H9 (cell line): ENCODE data around the gene DCTN3. TPM values are rescaled to one million over a fixed set of nuclear protein-coding genes. Genes with fewer than 3 reads are reported as not detected.

ENCODE experiments used
- DNase-seq: peaks from one replicate; pipeline ENCODE4 v3.0.0-alpha.2; 2017
- H2AFZ ChIP-seq: one replicate; pipeline ENCODE4 v1.6.1; 2013; ENCODE audit warnings: mild to moderate bottlenecking, low read length, control low read depth, moderate library complexity
- H2AK5ac ChIP-seq: 2 replicates; pipeline ENCODE4 v1.6.1; 2013; ENCODE audit warnings: low read length, control low read depth, mixed read lengths; ENCODE audit not compliant: insufficient read length
- H2BK120ac ChIP-seq: one replicate; pipeline ENCODE4 v1.6.1; 2013; ENCODE audit warnings: low read depth, mild to moderate bottlenecking, low read length, control low read depth, inconsistent platforms; ENCODE audit not compliant: poor library complexity, severe bottlenecking
- H2BK12ac ChIP-seq: 2 replicates; pipeline ENCODE4 v1.6.1; 2013; ENCODE audit warnings: low read length, control low read depth, mixed read lengths, low read depth; ENCODE audit not compliant: insufficient read length
- H2BK15ac ChIP-seq: 2 replicates; pipeline ENCODE4 v1.6.1; 2013; ENCODE audit warnings: low read depth, low read length, control low read depth
- H2BK20ac ChIP-seq: one replicate; pipeline ENCODE4 v1.6.1; 2013; ENCODE audit warnings: low read depth, mild to moderate bottlenecking, low read length, control low read depth, inconsistent platforms; ENCODE audit not compliant: poor library complexity, severe bottlenecking
- H2BK5ac ChIP-seq: 2 replicates; pipeline ENCODE4 v1.6.1; 2013; ENCODE audit warnings: low read length, control low read depth, mixed read lengths; ENCODE audit not compliant: insufficient read length
- H3K14ac ChIP-seq: 2 replicates; pipeline ENCODE4 v1.6.1; 2013; ENCODE audit warnings: low read length, control low read depth; ENCODE audit not compliant: insufficient read depth
- H3K18ac ChIP-seq: 2 replicates; pipeline ENCODE4 v1.6.1; 2013; ENCODE audit warnings: low read depth, mild to moderate bottlenecking, mixed read lengths, low read length, control low read depth; ENCODE audit not compliant: insufficient read length
- H3K23ac ChIP-seq: 2 replicates; pipeline ENCODE4 v1.6.1; 2013; ENCODE audit warnings: low read length, control low read depth, mixed read lengths, low read depth; ENCODE audit not compliant: insufficient read length
- H3K23me2 ChIP-seq: 2 replicates; pipeline ENCODE4 v1.6.1; 2013; ENCODE audit warnings: low read depth, mild to moderate bottlenecking, mixed read lengths, low read length, control low read depth; ENCODE audit not compliant: insufficient read length, poor library complexity, severe bottlenecking
- H3K27ac ChIP-seq: 2 replicates; pipeline ENCODE4 v1.5.1; 2013; ENCODE audit warnings: low read length, control low read depth, mixed read lengths, low read depth; ENCODE audit not compliant: insufficient read length
- H3K27me3 ChIP-seq: 2 replicates; pipeline ENCODE4 v1.6.1; 2013; ENCODE audit warnings: low read length, control low read depth, inconsistent platforms; ENCODE audit not compliant: insufficient read depth
- H3K4ac ChIP-seq: 2 replicates; pipeline ENCODE4 v1.6.1; 2013; ENCODE audit warnings: low read depth, mild to moderate bottlenecking, control low read depth, inconsistent platforms, low read length, moderate library complexity
- H3K4me1 ChIP-seq: 2 replicates; pipeline ENCODE4 v1.6.1; 2013; ENCODE audit warnings: low read length, control low read depth, inconsistent platforms; ENCODE audit not compliant: insufficient read depth
- H3K4me2 ChIP-seq: 2 replicates; pipeline ENCODE4 v1.6.1; 2013; ENCODE audit warnings: low read length, control low read depth, mixed read lengths; ENCODE audit not compliant: insufficient read length, insufficient read depth
- H3K56ac ChIP-seq: 2 replicates; pipeline ENCODE4 v1.6.1; 2013; ENCODE audit warnings: low read depth, mild to moderate bottlenecking, mixed read lengths, low read length, control low read depth; ENCODE audit not compliant: insufficient read length
- H3K79me1 ChIP-seq: 2 replicates; pipeline ENCODE4 v1.6.1; 2013; ENCODE audit warnings: low read depth, mild to moderate bottlenecking, moderate library complexity, low read length, control low read depth, inconsistent platforms; ENCODE audit not compliant: insufficient read depth, poor library complexity, severe bottlenecking
- H3K79me2 ChIP-seq: 2 replicates; pipeline ENCODE4 v1.6.1; 2013; ENCODE audit warnings: low read length, control low read depth, inconsistent platforms; ENCODE audit not compliant: insufficient read depth
- H3K9ac ChIP-seq: 2 replicates; pipeline ENCODE4 v1.6.1; 2013; ENCODE audit warnings: low read length, control low read depth, mixed read lengths; ENCODE audit not compliant: insufficient read length; ENCODE audit errors: extremely low read depth
- H3K9me3 ChIP-seq: one replicate; pipeline ENCODE4 v1.6.1; 2013; ENCODE audit warnings: low read depth, low read length, inconsistent platforms; ENCODE audit not compliant: control insufficient read depth
- H3T11ph ChIP-seq: one replicate; pipeline ENCODE4 v1.6.1; 2013; ENCODE audit warnings: mild to moderate bottlenecking, low read length, control low read depth, inconsistent platforms
- H4K20me1 ChIP-seq: one replicate; pipeline ENCODE4 v1.6.1; 2013; ENCODE audit not compliant: control insufficient read depth, insufficient read length, insufficient read depth
- H4K5ac ChIP-seq: 2 replicates; pipeline ENCODE4 v1.6.1; 2013; ENCODE audit warnings: low read depth, mild to moderate bottlenecking, mixed read lengths, low read length, control low read depth; ENCODE audit not compliant: insufficient read length
- H4K8ac ChIP-seq: replicated peaks from 2 replicates; pipeline ENCODE4 v1.6.1; 2013; ENCODE audit warnings: low read length, control low read depth, mixed read lengths, low read depth; ENCODE audit not compliant: insufficient read length
- H4K91ac ChIP-seq: 2 replicates; pipeline ENCODE4 v1.6.1; 2013; ENCODE audit warnings: low read depth, mild to moderate bottlenecking, moderate library complexity, mixed read lengths, low read length, control low read depth; ENCODE audit not compliant: insufficient read length
- H3K27ac Mint-ChIP-seq, 3 experiments: 2 replicates in 2 of 3; 3 replicates in 1 of 3; pipeline ENCODE4 v1.8.0; 2020 to 2021; ENCODE audit warnings: mixed read lengths in 3 of 3, mild to moderate bottlenecking in 1 of 3, moderate library complexity in 1 of 3
- H3K27me3 Mint-ChIP-seq: 2 replicates; pipeline ENCODE4 v1.8.0; 2021; ENCODE audit warnings: low read depth, mild to moderate bottlenecking, moderate library complexity, mixed read lengths
- H3K36me3 Mint-ChIP-seq, 3 experiments: 2 replicates in 2 of 3; 3 replicates in 1 of 3; pipeline ENCODE4 v1.8.0; 2020 to 2021; ENCODE audit warnings: low read depth in 3 of 3, mixed read lengths in 3 of 3; ENCODE audit not compliant: insufficient read depth in 1 of 3
- H3K4me1 Mint-ChIP-seq, 2 experiments: 2 replicates each; pipeline ENCODE4 v1.8.0; 2020; ENCODE audit warnings: mixed read lengths in 2 of 2
- H3K4me3 Mint-ChIP-seq, 2 experiments: 2 replicates in 1 of 2; 3 replicates in 1 of 2; pipeline ENCODE4 v1.8.0; 2020 to 2021; ENCODE audit warnings: mild to moderate bottlenecking in 2 of 2, mixed read lengths in 2 of 2, moderate library complexity in 1 of 2
- H3K9me3 Mint-ChIP-seq, 2 experiments: 2 replicates in 1 of 2; 3 replicates in 1 of 2; pipeline ENCODE4 v1.8.0; 2020; ENCODE audit warnings: mild to moderate bottlenecking in 2 of 2, mixed read lengths in 2 of 2, moderate library complexity in 1 of 2
- WGBS: extraction: QIAGEN DNeasy Blood & Tissue Kit; methylation state at CpG from one replicate; pipeline ENCODE4 v1.1.7; 2013; ENCODE audit warnings: missing lambda C conversion rate, low lambda C conversion rate, mixed read lengths; ENCODE audit not compliant: insufficient read length; ENCODE audit errors: extremely low coverage; 5-methylcytosine and 5-hydroxymethylcytosine counted together
- total RNA-seq: library from RNA; stranded (reverse); gene quantifications from 2 replicates; pipeline ENCODE4 v1.2.1, GENCODE V29; 2021
- TF ChIP-seq, protein P1 (sequence below): fragments of 200-600 bp; sonication (generic); conservative IDR thresholded peaks from 3 replicates; pipeline ENCODE4 v1.8.0; 2021; ENCODE audit warnings: antibody characterized with exemption, mild to moderate bottlenecking

DCTN3 gene
- total RNA-seq, 1 experiment from 2014 or later, result 40.0 TPM

DNA sequence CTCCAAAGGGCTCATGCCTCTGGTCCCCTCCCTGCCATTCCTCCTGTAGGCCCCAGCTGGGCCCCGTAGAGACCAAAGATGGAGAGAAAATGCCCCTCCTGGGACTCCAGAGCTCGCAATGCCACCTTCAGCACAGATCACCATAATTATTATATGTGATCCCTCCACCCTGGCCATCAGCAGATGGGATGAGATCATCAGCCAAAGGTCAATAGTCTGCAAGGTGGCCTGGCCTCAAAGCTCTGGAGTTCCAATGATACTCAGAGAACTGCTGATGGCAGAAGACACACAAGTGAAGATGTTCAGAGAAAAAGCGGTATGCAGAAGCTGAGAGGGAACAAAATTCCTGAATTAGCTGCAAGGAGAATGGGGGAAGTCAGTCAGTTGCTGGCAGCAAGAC lies 13.4 kb downstream of the DCTN3 start:
- H3T11ph ChIP-seq, result no peak overlapping the region
- H4K5ac ChIP-seq, result no peak overlapping the region
- no peak for DNase-seq
- H3K27ac ChIP-seq, result no peak overlapping the region
- no peak overlapping the region for H4K8ac ChIP-seq
- no peaks in the 10 kb centered on the region for H3K79me1 ChIP-seq
- H3K9ac ChIP-seq, result no peak overlapping the region
- no peak overlapping the region for H3K4me2 ChIP-seq
- peaks cover 13% of the 10 kb centered on the region for H3K27me3 Mint-ChIP-seq
- no peak overlapping the region for H3K27ac Mint-ChIP-seq
- no peak overlapping the region for H2AFZ ChIP-seq
- no peak overlapping the region for H2BK15ac ChIP-seq
- WGBS, result no CpG with 5 or more reads among the region's 3 CpGs
- H3K4me1 ChIP-seq, result no peaks in the 10 kb centered on the region; the same call in 1 of the 2 replicates
- no peak overlapping the region for H3K4ac ChIP-seq
- no peak overlapping the region for H3K56ac ChIP-seq
- H3K36me3 Mint-ChIP-seq, result no peaks in the 10 kb centered on the region
- H3K79me2 ChIP-seq, result no peaks in the 10 kb centered on the region
- H2BK5ac ChIP-seq, result no peak overlapping the region
- H3K27me3 ChIP-seq, result no peaks in the 10 kb centered on the region
- no peak overlapping the region for H4K91ac ChIP-seq
- H3K23ac ChIP-seq, result no peak overlapping the region
- TF ChIP-seq, protein P1, sequence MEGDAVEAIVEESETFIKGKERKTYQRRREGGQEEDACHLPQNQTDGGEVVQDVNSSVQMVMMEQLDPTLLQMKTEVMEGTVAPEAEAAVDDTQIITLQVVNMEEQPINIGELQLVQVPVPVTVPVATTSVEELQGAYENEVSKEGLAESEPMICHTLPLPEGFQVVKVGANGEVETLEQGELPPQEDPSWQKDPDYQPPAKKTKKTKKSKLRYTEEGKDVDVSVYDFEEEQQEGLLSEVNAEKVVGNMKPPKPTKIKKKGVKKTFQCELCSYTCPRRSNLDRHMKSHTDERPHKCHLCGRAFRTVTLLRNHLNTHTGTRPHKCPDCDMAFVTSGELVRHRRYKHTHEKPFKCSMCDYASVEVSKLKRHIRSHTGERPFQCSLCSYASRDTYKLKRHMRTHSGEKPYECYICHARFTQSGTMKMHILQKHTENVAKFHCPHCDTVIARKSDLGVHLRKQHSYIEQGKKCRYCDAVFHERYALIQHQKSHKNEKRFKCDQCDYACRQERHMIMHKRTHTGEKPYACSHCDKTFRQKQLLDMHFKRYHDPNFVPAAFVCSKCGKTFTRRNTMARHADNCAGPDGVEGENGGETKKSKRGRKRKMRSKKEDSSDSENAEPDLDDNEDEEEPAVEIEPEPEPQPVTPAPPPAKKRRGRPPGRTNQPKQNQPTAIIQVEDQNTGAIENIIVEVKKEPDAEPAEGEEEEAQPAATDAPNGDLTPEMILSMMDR, result no peak
- peaks cover 12 to 17% of the 10 kb centered on the region in 2 experiments for H3K4me1 Mint-ChIP-seq
- H2BK120ac ChIP-seq, result no peak overlapping the region
- no peak overlapping the region for H3K4me3 Mint-ChIP-seq
- no peak overlapping the region for H2AK5ac ChIP-seq
- H2BK12ac ChIP-seq, result no peak overlapping the region
- H2BK20ac ChIP-seq, result no peak overlapping the region
- no peaks in the 10 kb centered on the region for H3K9me3 Mint-ChIP-seq
- H4K20me1 ChIP-seq, result no peaks in the 10 kb centered on the region
- H3K18ac ChIP-seq, result no peak overlapping the region
- no peak overlapping the region; the same call in 1 of the 2 replicates for H3K14ac ChIP-seq
- H3K9me3 ChIP-seq, result no peaks in the 10 kb centered on the region
- peaks cover 6% of the 10 kb centered on the region for H3K23me2 ChIP-seq
